Measurements from ENCODE around the gene RELCH. TPM values are rescaled to one million over a fixed set of nuclear protein-coding genes. Genes with fewer than 3 reads are reported as not detected.

RELCH gene
- total and polyA plus RNA-seq, 10 of the 15 experiments (the other 5 are each of a cell fraction or from before 2014, with no cell fraction given), result 3.1 to 23.6 (median 14.5) TPM

DNA sequence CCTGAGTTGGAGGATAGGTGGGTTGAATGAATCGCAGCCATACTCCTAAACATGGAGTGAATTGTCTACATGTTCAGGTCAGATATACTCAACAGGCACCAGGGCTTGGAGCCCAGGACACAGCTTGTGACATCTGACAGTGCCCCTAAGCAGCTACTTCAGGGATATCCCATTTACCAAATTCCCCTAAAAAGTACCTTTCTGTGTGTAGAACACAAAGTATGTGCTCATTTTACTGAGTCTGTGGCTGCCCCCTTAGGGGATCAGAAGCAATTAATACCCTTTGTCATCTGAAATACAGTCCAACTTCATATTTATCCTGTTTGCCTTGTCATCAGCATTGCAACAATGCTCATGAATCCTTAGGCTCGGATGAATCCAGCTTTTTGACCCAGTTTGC lies 158.9 kb downstream of the RELCH start (continued):
- TF ChIP-seq RELB (IDR thresholded peaks at IDR 0.05; ENCODE audit: low read depth) (no peak), WRNIP1 (IDR thresholded peaks at IDR 0.05; ENCODE audit: borderline replicate concordance, low read depth, low read length) (no peak), ZNF274 (IDR thresholded peaks at IDR 0.05; ENCODE audit: insufficient read depth, insufficient read length) (no peak)

- Histone ChIP-seq H4K20me1 (ENCODE audit: control insufficient read depth, insufficient read depth) (no peaks in the 10 kb centered on the region), H2AFZ (ENCODE audit: control insufficient read depth, low read depth, low read length) (no peak overlapping the region), H3K27me3 (replicated peaks in 1 of 2; ENCODE audit: control insufficient read depth in 2 of 2, insufficient read depth in 2 of 2, low read length in 1 of 2) (no peaks in the 10 kb centered on the region), H3K4me3 (no peak overlapping the region), H3K4me2 (ENCODE audit: control insufficient read depth, insufficient read depth) (no peak overlapping the region), H3K9me3 (replicated peaks; ENCODE audit: control insufficient read depth, insufficient read depth, low read length) (no peaks in the 10 kb centered on the region), H3K9ac (ENCODE audit: control insufficient read depth, insufficient read depth, low read length) (no peak overlapping the region), H3K36me3 (ENCODE audit: control insufficient read depth in 2 of 2, insufficient read depth in 2 of 2, low read length in 1 of 2) (no peaks in the 10 kb centered on the region), H3K4me1 (ENCODE audit: control insufficient read depth, insufficient read depth, low read length) (no peaks in the 10 kb centered on the region), H3K27ac (ENCODE audit: control insufficient read depth, insufficient read depth) (no peak overlapping the region), H3K79me2 (ENCODE audit: control insufficient read depth, insufficient read depth, low read length) (no peaks in the 10 kb centered on the region)
- WGBS (ENCODE audit: insufficient coverage, insufficient replicate concordance, low lambda C conversion rate, missing lambda C conversion rate), result 39% methylated on average over 7 of the region's 7 CpGs
- DNase-seq (ENCODE audit: low read depth, low spot score), result no peak
- POLR2A ChIA-PET, result no interaction called here
- RAD21 ChIA-PET (ENCODE audit: unreplicated experiment), result no interaction called here
- CTCF ChIA-PET, result interaction anchor here (0.7 to 1.3 kb wide), 3 partner anchors 13 to 35 kb away, joined by 3 read pairs; no protein-coding TSS in a partner anchor
- peak; percentile 21 for ATAC-seq
- intact Hi-C loops (cut with micrococcal nuclease; ENCODE audit: unreplicated experiment), result no loop called here
- TF ChIP-seq RUNX3 (IDR thresholded peaks at IDR 0.05; ENCODE audit: low read length), result no peak
- no peak for TF ChIP-seq STAT3 (IDR thresholded peaks at IDR 0.05; ENCODE audit: low read depth, low read length)
- no peak for TF ChIP-seq ZSCAN29 (IDR thresholded peaks at IDR 0.05)
- no peak for TF ChIP-seq NR2C2 (IDR thresholded peaks at IDR 0.05; ENCODE audit: borderline replicate concordance, control insufficient read depth, insufficient read length, low read depth)
- no peak for TF ChIP-seq STAT1 (conservative IDR thresholded peaks at IDR 0.05)
- no peak for TF ChIP-seq MYB (IDR thresholded peaks at IDR 0.05; ENCODE audit: borderline replicate concordance, low read depth, low read length)
- TF ChIP-seq, protein P1, sequence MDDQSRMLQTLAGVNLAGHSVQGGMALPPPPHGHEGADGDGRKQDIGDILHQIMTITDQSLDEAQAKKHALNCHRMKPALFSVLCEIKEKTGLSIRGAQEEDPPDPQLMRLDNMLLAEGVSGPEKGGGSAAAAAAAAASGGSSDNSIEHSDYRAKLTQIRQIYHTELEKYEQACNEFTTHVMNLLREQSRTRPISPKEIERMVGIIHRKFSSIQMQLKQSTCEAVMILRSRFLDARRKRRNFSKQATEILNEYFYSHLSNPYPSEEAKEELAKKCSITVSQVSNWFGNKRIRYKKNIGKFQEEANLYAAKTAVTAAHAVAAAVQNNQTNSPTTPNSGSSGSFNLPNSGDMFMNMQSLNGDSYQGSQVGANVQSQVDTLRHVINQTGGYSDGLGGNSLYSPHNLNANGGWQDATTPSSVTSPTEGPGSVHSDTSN (IDR thresholded peaks at IDR 0.05; ENCODE audit: insufficient replicate concordance, low read depth, low read length), result no peak
- TF ChIP-seq CBFB (IDR thresholded peaks at IDR 0.05; ENCODE audit: low read depth), result no peak
- no peak for TF ChIP-seq ZNF274 (IDR thresholded peaks at IDR 0.05; ENCODE audit: insufficient read depth, insufficient read length)
- TF ChIP-seq BCL3 (IDR thresholded peaks at IDR 0.05; ENCODE audit: borderline replicate concordance, insufficient read depth, low read depth, low read length, poor library complexity, severe bottlenecking), result no peak
- no peak for TF ChIP-seq BACH1 (IDR thresholded peaks at IDR 0.05; ENCODE audit: borderline replicate concordance)
- no peak for TF ChIP-seq CREM (IDR thresholded peaks at IDR 0.05; ENCODE audit: low read depth)
- SMC1A ChIA-PET (ENCODE audit: uncharacterized antibody, unreplicated experiment), result interaction anchor here (1.2 to 1.4 kb wide), 3 partner anchors 13 to 15 kb away, joined by 3 read pairs; no protein-coding TSS in a partner anchor
- BruUV-seq (replicated peaks), result no TSS peak
- no peak for FAIRE-seq
- in situ Hi-C loops (cut with MboI), result no loop called here
These were observed 159.5 kb downstream of the RELCH start for GRCh38 chr18:62346333-62347088.
